GM12891 (cell line): ENCODE measurements around the gene RANBP17.

Experiments used
- POLR2A ChIP-seq: IDR thresholded peaks from 2 replicates; pipeline ENCODE4 v1.6.1; 2011; ENCODE audit warnings: low read depth, low read length, control low read depth
- POLR2AphosphoS5 ChIP-seq: IDR thresholded peaks from 2 replicates; pipeline ENCODE4 v1.6.1; 2011; ENCODE audit warnings: low read depth, low read length, control low read depth

- TF ChIP-seq POLR2A (no peak), POLR2AphosphoS5 (no peak)
These were observed 444.3 kb downstream of the RANBP17 start for GRCh38 chr5:171306166-171306565.
